Tibial nerve (tissue), 3 donors: ENCODE measurements around the gene FAM193B.

Source experiments
- CTCF ChIP-seq, 5 experiments: fragments of 200-600 bp in 3 of 5; fragments of 450-650 bp in 2 of 5; sonication (generic) in 3 of 5; IDR thresholded peaks; one replicate each; pipeline ENCODE4 v1.5.1; 2016 to 2019; ENCODE audit warnings: antibody characterized with exemption in 5 of 5, mild to moderate bottlenecking in 3 of 5, moderate library complexity in 2 of 5
- POLR2A ChIP-seq, 2 donors: fragments of 450-650 bp; IDR thresholded peaks; one replicate each; pipeline ENCODE4 v1.6.1; 2017; ENCODE audit warnings: antibody characterized with exemption in 2 of 2, mild to moderate bottlenecking in 2 of 2, moderate library complexity in 2 of 2

- TF ChIP-seq CTCF (IDR thresholded peaks at IDR 0.05) (no peak), POLR2A (IDR thresholded peaks at IDR 0.05) (no peak)
These were observed 44.3 kb downstream of the FAM193B start for GRCh38 chr5:177509991-177510566.
